GM12864 (cell line): ENCODE data around the gene U2AF2.

Source experiments
- DNase-seq: peaks from one replicate; pipeline ENCODE4 v3.0.0-alpha.2; 2011; ENCODE audit warnings: low read depth
- H3K4me3 ChIP-seq: 2 replicates; pipeline ENCODE4 v1.5.1; 2011; ENCODE audit warnings: mild to moderate bottlenecking, low read depth, low read length, control low read depth
- CTCF ChIP-seq: IDR thresholded peaks from 2 replicates; pipeline ENCODE4 v1.5.1; 2011; ENCODE audit warnings: low read depth, mild to moderate bottlenecking, moderate library complexity, low read length, control low read depth, inconsistent platforms; ENCODE audit errors: missing control alignments

The U2AF2 gene

GRCh38 chr19:55640043-55640576 is 14.7 kb upstream of the U2AF2 start:
- DNase-seq = peak; percentile 67
- peak; percentile 75 for TF ChIP-seq CTCF
- H3K4me3 ChIP-seq = peak overlapping the region; percentile 71

GRCh38 chr19:55640577-55641425 is 14.0 kb upstream of the U2AF2 start, which contains the start of gene ZNF580:
TSS of gene ZNF580 (plus strand) at chr19:55641002. CDS start at chr19:55642509, 1,507 bp downstream.
- H3K4me3 ChIP-seq = peak within 1 kb of the TSS; percentile 71
- TF ChIP-seq CTCF = no peak
- DNase-seq = no peak

- no peak for TF ChIP-seq CTCF
- no peak for DNase-seq
- H3K4me3 ChIP-seq = peak overlapping the region; percentile 71
Measured at GRCh38 chr19:55641426-55642152, 13.2 kb upstream of the U2AF2 start.

- no peak for TF ChIP-seq CTCF
- DNase-seq = no peak
- peak overlapping the region; percentile 71 for H3K4me3 ChIP-seq
Measured at GRCh38 chr19:55642153-55643002, 12.5 kb upstream of the U2AF2 start.

GRCh38 chr19:55643003-55643886 is 11.6 kb upstream of the U2AF2 start, which contains the start of gene ZNF581:
TSS of gene ZNF581 (plus strand) at chr19:55643649. CDS start at chr19:55644572, 923 bp downstream.
- peak within 1 kb of the TSS; percentile 71 for H3K4me3 ChIP-seq
- peak; percentile 63 for DNase-seq
- no peak for TF ChIP-seq CTCF

- TF ChIP-seq CTCF = no peak
- peak overlapping the region; percentile 71 for H3K4me3 ChIP-seq
- no peak for DNase-seq
Measured at GRCh38 chr19:55643887-55644176, 11.0 kb upstream of the U2AF2 start.
